Posterior vena cava (tissue), 2 donors: ENCODE measurements around the gene SNX19. TPM values are rescaled to one million over a fixed set of nuclear protein-coding genes. Genes with fewer than 3 reads are reported as not detected.

Source experiments
- DNase-seq: peaks from one replicate; pipeline ENCODE4 v3.0.0-alpha.2; 2020; ENCODE audit warnings: low spot score
- intact Hi-C, 2 donors: fragments of 100-400 bp; cut with DNase I; formaldehyde crosslinking; loops; one replicate each; pipeline versions ENCODE4 v1.14.1 to v1.14.2; 2022 to 2023
- total RNA-seq, 2 donors: library from RNA; stranded (reverse); fragmentation: NEBNext Ultra II Directional; extraction: Animal tissue kit (Norgen Biotek cat#: 25700); gene quantifications; one replicate each; pipeline ENCODE4 v1.2.1, GENCODE V29; 2021
- donor health status: DM: yes; HTN: yes; CAD: no.
- donor health status: DM: yes; HTN: yes; CAD: no.

The SNX19 gene
- total RNA-seq, 2 donors from 2014 or later, result 43.9 to 62.1 TPM

DNA sequence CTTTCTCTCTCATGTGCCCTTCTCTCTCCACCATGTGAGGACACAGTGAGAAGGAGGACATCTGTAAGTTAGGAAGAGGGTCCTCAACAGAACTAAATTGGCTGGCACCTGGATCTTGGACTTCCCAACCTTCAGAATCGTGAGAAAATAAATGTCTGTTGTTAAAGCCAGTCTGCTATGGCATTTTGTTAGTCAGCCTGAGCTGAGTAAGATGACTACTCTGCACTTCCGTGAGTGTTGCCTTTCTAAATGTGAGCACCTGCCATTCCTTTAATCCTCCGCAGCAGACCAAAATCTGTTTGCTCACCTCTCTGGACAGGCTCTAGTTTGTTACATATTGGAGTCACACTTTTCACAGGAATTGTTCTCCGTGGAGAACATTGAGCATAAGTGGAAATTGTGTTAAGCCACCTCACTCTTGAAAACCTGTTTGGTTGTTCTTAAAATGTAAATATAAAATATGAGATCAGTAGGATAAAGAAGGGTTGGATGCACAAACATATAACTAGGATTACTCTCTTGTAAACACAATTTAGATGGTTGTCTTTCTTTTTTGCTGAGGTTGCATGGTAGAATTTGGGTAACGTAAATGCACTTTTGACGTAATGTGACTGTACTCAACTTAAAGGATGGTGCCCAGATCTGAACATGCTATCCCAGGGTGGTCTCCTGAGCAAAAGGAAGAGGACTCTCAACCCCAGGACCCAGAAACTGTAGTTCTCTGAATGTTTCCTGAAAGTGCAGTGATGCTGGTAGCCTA, 65.9 kb downstream of the SNX19 start:
- no peak for DNase-seq
- intact Hi-C loops, result no loop called here

DNA sequence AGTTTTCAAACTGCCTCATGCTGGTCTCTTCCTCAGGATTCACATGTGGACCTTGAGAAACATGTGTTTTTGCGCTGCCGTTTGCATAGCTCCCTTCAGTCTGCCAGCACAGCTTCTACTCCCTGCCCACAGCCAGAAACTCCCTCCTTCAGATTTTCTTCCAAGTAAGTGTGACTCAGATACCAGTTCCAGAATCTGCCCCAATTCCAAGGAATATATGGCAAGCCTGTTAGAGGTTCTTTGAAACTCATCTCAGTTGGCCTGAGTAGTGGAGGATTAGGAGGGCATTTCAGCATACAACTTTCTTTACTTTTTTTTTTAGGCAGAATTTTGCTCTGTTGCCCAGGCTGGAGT, 67.1 kb downstream of the SNX19 start:
- DNase-seq, result no peak
- intact Hi-C loops, result no loop called here

DNA sequence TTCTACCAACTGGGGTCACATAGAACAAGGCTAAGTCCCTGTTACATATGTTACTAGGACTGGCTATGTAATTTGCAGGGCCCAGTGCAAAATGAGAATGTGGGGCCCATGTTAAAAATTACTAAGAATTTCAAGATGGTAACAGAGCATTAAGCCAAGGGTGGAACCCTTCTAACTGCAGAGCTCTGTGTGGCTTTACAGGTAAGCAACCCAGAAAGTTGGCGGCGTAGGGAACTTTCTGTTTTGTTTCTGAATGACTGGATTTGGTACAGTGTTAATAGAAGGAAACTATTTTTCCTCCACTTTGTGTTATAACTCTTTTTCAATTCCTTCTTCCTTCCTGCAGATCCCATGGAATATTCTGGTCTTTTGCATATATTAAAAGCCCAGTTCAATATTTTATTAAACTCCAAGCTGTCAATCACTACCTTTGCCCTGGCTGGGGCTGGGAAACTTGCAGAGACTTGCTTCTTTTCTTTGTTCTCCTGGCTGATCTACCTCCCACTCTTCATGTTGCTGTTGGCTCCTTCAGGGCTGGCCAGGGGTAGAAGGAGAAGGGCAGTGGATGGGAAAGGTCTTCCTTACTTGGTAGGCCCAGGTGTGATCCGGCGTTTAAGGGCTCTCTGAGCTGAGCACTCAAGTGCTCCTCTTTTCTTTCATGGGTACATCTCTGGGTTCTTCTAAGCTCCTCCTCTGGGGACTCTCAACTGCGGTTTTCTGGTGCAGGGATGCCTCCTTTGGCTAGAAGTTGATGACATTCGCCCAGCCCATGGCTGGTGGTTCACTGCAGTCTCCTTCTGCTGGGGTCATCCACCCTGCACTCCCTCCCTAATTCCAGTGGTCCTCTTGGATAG, 67.7 kb downstream of the SNX19 start:
- intact Hi-C loops, result no loop called here
- no peak for DNase-seq

DNA sequence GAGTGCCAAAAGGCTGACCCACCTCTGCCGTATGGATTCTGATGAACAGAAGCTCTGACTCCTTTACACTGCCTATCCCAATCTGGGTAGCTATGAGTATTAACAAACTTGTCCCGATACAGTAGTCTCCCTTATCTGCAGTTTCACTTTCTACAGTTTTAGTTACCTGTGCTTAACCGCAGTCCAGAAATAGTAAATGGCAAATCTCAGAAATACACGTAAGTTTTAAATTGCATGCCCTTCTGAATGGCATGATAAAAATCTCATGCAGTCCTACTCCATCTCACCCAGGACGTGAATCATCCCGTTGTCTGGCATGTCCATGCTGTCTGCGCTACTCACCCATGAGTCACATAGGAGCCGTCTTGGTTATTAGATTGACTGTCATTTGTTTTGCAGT, 68.8 kb downstream of the SNX19 start:
- no peak for DNase-seq
- intact Hi-C loops, result no loop called here

DNA sequence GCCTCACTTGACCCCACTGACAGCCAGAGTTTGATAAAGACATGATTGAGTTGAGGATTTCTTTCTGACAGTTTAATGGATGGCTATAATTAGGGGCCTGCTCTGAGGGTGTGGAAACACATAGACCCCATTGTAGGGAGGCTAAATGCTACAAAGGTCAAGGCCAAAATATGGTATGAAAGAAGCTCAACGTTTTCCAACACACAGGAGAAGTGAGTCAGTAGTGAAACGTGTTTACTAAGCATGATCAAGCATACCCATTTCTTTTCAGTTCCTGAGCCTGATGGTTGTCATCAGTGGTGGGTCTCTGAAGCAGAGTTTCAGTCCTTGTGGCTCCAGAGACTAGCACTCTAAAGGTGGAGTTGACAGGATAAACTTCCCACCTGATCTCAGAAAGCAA, 69.7 kb downstream of the SNX19 start:
- intact Hi-C loops, result no loop called here
- DNase-seq, result no peak

DNA sequence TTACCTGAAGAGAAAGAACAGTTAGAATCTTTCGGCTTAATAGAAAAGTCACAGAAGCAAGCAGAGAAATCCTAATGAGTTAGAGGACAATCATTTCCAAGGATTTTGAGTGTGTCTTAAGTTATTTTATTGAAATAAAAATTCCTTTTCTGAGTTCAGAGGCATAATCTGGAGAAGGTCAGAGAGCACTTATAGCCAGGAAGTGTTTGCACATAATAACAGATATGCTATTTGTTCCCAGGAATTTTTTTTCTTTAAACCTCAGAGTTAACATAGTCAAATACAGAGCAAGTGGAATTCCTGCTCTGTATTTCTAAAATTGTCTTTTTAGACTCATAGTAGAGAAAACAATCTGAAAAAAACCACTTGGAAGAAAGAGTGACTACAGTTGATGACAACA, 74.3 kb downstream of the SNX19 start:
- no peak for DNase-seq
- intact Hi-C loops, result no loop called here

DNA sequence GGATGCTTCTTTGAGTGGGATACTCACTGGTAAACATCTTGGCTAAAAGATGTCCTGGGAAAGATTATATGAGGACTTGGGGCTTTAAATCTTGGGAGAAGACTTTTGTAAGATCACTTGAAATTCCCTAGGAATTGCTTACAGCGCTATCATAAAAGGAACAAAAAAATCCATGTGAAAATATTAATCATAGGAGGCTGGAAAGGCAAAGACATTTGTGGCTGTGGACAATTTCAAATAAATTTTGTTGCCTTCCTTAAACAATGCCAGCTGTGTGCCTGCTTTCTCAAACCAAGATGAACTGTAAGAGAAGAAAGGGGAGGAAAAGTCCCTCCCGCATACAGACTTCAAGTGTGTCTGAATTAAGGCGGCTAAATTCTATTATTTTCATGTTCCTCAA, 75.6 kb downstream of the SNX19 start:
- DNase-seq, result no peak
- intact Hi-C loops, result no loop called here

DNA sequence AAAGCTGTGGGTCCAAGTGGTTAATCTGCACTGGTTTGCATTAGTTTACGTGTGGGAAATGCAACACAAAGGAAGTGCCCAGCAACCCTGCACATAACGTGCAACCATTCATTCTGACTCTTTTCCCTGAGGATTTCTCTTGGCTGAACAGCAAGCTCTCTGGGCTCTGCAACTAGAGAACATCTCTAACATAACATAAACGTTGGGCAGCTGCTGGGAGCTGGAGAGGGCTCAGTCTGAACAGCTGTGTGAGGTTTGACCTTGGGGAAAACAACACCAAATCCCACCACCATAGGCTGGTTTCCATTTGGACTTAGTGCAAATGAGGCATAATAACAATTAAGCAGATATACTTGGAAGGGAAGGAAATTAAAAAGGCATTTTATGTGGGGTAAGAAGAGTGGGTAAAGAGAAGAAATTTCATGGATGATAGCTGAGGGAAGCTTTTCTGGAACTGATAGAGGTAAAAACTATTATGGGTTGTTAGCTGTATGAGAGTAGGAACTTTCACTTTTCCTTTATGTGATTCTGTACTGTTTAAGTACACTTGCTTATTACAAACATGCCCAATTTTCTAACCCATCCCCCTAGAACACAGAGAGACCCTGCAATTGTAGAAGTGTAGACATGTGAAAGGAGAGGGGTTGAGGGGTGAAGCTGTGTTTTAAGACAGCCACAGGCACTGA, 76.2 kb downstream of the SNX19 start:
- intact Hi-C loops, result no loop called here
- no peak for DNase-seq

DNA sequence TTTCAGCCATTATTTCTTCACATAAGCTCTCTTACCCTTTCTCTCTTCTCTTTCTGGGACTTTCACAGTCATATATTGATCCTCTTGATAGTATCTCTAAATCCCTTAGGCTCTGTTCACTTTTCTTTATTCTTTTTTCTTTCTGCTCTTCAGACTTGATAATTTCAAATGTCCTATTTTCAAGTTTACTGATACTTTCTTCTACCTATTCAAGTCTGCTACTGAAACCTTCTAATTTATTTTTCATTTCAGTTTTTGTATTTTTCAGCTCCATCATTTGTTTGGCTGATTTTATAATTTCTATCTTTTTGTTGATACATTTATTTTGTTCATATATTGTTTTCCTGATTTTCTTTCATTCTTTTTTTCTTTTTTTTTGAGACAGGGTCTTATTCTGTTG, 79.1 kb downstream of the SNX19 start:
- intact Hi-C loops, result no loop called here
- DNase-seq, result no peak

DNA sequence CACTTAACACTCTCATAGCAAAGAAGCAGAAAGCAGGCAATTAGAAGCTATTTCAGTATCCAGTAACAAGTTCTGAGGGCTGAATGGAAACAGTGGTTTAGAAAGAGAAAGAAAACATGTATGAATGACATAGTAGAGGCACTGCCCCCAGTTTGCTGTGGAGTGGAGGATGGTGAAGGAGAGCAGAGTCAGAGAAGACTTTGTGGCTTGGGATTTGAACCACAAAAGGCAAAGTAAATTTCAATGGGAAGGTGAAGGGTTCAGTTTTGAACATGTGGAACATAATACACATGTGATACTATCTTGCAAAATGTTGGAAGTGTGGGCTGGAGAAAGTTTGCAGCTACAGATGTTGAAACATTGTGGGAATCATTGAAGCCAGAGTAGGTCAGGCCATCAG, 81.4 kb downstream of the SNX19 start:
- no peak for DNase-seq
- intact Hi-C loops, result no loop called here

DNA sequence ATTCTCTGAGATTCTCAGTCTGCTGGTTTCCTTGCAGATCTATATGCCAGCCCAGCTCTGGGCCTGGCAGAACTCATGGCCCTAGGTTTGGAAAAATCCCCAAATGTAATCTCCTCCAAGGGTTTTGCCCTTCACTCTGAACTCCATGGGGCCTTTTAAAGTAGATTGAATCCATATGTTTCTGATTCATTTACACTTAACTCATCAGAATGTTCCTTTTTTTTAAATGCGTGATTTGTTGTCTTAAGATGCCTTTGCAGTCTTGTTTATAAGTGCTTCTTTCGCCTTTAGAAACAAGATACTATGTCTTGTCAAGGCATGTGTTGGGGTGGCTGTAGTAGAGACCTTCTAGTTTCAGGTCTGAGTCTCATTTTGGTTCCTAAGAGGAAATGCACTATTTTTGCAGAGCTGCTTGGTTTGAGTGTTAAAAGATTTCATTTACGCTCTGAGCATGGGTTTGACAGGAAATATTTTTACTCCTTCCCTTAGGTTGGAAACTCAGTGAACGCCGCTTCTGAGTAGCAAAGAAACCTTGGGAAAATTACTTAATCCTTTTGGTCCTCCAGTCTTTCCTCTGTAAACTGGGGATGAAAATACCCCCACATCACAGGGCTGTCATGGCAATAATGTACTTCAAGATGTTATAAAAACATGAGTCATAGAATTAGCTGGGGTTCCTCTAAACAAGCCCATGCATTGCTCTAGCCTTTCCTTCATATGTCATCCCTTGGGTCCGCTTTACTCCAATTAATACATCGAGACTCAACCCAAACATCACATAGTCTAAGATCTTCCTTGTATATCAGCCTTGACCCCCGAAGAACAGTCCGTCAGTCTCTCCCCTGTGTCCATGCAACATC, 83.5 kb downstream of the SNX19 start:
- intact Hi-C loops, result no loop called here
- DNase-seq, result no peak

DNA sequence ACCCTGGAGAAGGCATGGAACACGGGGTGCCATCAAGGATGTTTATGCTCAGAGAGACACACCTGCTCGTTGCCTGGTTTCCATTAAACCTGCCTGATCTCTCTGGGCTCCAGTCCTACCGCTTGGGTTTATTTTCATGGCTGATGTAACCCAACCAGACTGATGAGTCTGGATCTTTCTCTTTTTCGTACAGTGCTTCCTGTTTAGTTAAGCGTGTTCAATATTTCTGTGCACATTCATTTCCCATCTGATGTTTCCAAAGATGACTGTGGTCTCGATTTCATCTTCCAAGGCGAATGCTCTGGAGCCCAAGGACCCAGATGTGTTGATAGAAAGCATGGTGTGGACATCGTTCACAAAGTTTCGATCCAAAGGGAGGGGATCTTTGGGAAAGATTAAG, 84.3 kb downstream of the SNX19 start:
- DNase-seq, result no peak
- intact Hi-C loops, result no loop called here

DNA sequence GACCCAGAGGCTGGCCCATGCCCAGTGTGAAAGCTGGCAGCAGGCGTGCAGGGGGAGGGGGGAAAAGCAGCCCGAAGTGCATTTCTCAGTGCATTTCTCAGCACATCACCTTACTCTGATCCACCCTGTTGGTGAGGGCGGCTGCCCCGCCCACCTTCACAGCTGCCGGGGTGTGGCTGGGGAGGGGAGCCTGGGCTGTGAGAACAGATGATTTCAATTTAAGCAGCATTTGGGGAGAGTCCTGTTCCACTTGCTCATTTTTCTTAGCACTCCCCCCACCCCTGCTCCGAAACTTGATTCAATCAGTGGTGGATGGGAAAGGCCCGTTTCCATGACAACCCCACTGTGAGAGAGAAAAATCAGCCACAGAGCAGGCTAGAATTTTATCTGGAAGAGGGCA, 84.8 kb downstream of the SNX19 start:
- no peak for DNase-seq
- intact Hi-C loops, result no loop called here

DNA sequence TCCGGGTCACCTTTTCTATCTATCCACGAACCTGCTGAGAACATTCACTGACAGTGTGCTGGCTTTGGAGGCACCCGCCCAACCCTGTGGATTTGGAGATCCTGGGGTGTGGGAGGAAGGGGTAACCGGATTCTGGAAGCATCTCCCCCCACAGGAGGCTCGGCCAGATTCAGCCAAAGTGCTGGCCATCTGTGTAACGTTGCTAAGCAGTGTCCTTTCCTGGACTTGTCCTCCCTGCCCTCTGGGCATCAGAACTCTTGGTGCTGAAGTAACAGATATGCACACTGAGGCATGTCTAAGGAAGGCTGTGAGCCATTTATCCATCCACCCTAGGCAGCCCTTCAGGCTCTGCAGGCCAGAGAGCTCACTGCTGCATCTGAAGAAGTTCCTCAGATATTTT, 85.7 kb downstream of the SNX19 start:
- DNase-seq, result no peak

DNA sequence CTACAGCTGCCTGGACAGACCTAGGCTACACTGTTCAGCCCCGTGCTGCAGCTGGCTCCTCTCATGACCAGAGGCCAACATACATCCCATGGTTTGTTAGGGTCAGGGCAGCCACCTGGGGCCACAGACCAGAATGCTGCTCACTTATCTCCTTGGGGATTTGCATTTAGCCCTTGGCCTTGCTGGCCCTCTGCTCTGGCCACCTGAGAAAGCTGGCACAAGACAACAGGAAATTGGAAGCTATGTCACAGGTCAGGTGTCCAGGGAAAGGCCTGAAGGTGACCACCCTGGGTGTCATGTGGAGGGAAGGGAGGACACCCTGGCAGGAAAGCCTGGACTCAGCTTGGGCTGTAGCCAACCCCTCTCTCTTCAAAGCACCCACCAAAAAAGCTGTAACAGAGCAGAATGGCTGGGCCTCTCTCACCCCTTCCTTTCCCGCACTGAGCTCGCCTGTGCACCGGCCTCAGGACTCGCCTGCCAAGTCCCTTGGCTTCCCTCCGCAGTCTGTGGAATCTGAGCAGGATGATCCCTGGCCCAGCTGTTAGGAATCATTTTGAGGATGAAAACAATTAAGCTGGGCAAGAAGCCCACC, 86.3 kb downstream of the SNX19 start:
- intact Hi-C loops, result no loop called here
- DNase-seq, result no peak

More for the DNA sequence above, 85.7 kb downstream of the SNX19 start:
- intact Hi-C loops, result no loop called here

DNA sequence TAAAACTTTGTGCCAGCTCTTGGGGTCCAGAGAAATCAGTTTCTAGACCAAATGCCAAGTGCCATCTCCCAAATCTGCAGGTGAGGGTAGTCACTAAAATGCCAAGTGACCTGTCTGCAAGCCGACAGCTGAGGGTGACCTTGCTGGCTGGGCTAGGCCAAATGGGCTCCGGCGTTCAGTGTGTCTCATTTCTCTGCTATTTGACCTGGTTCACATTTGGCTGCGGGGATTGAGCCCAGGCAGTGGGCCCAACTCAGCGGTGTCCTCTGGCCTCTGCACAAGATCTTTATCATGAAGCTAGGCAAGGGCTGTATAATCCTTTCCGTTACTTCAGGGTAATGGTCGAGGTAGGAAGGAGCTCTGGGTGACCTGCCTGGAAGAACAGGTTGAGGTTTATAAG, 87.5 kb downstream of the SNX19 start:
- intact Hi-C loops, result no loop called here
- no peak for DNase-seq

DNA sequence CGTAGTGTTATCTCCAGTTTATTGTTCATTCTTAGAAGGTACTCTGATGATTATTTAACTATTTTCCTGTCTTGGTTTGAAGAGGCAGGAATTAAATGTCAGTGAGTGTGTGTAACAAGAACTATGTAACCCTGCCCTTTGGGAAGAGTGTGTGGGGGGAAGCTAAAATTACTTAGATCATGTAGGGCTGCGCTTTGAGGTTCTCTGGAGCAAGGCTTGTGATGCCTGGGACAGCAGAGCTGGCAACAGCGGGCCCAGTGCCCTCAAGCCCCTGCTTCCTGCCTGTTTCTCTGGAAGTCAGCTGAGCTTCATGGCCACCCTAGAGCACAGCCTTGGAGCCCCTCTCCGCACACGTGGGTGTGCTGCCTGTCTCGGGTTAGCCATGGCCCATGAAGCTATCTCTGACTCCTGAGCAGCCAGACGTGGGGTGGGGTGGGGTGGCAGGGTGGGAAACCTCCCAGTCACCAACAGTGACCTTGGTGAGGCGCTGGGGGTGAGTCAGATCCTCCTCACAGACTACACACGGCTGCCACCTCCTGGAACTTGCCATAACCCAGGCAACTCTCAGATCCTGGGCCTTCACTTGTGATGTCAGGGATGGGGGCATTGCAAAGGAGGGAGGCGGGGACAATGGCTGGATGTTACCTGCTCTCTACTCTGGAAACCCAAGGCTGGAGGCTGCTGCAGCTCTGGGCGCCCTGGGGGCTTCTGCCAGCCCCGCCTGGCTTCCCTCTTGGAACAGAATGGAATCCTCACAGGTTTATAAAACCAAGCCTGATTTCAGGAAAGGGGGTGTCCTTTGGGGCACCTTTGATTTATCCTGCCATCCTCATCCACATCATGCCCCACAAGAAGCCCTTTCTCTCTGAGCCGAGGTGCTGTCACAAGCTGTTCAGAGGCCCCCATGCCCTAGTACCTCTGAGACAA, 88.6 kb downstream of the SNX19 start:
- peak; percentile 91 for DNase-seq
- intact Hi-C loops, result no loop called here

DNA sequence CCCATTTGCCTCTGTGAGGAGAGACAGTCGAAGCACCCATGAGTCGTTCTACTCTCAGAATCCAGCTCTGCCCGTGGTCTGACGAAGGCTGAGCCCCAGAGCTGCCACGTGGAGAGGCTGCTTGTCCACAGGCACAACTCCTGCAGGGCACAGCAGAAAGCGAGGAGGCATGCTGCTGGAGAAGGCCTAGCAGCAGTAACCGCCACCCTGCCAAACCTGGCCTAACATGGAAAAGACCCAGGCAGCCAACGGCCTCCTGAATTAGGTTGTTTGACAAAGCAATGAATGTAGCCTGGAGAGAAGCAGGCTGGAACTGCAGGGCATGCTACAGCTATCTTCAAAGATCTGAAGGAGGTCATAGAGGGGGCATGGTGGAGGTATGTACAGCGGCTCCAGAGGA, 89.7 kb downstream of the SNX19 start:
- intact Hi-C loops, result no loop called here
- no peak for DNase-seq
